ENCODE data around the gene BSND. TPM values are rescaled to one million over a fixed set of nuclear protein-coding genes. Genes with fewer than 3 reads are reported as not detected.

BSND gene
- total RNA-seq, 1 experiment from 2014 or later, result 0.17 TPM

DNA sequence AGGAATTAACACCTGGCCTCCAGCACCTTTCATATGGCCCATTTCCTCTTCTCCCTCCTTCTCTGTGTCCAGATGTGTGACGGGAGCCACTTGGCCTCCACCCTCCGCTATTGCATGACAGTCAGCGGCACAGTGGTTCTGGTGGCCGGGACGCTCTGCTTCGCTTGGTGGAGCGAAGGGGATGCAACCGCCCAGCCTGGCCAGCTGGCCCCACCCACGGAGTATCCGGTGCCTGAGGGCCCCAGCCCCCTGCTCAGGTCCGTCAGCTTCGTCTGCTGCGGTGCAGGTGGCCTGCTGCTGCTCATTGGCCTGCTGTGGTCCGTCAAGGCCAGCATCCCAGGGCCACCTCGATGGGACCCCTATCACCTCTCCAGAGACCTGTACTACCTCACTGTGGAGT lies 12.7 kb upstream of the BSND start:
- Histone ChIP-seq H2AK5ac (ENCODE audit: insufficient read length, low read length) (no peak overlapping the region), H4K20me1 (ENCODE audit: control insufficient read depth, insufficient read depth, insufficient read length) (no peaks in the 10 kb centered on the region), H2BK12ac (ENCODE audit: insufficient read length, low read depth, low read length) (no peak overlapping the region), H4K8ac (replicated peaks; ENCODE audit: insufficient read length, low read depth, low read length) (no peak overlapping the region), H3K23me2 (ENCODE audit: insufficient read length, low read depth, low read length, poor library complexity, severe bottlenecking) (peaks cover 1% of the 10 kb centered on the region), H3K23ac (ENCODE audit: insufficient read length, low read depth, low read length) (no peak overlapping the region), H3K14ac (ENCODE audit: insufficient read depth, low read length) (no peak overlapping the region), H2AFZ (ENCODE audit: low read length) (no peak overlapping the region), H3K27me3 (ENCODE audit: insufficient read depth, low read length) (no peaks in the 10 kb centered on the region; the same call in 1 of the 2 replicates), H2BK120ac (ENCODE audit: low read depth, low read length, poor library complexity, severe bottlenecking) (no peak overlapping the region), H3K79me1 (ENCODE audit: insufficient read depth, low read depth, low read length, poor library complexity, severe bottlenecking) (no peaks in the 10 kb centered on the region), H3K9me3 (ENCODE audit: control insufficient read depth, low read depth, low read length) (no peaks in the 10 kb centered on the region), H3K9ac (ENCODE audit: extremely low read depth, insufficient read length, low read length) (no peak overlapping the region), H3T11ph (ENCODE audit: low read length) (no peak overlapping the region), H2BK20ac (ENCODE audit: low read depth, low read length, poor library complexity, severe bottlenecking) (no peak overlapping the region), H2BK15ac (ENCODE audit: low read depth, low read length) (no peak overlapping the region), H3K79me2 (ENCODE audit: insufficient read depth, low read length) (no peaks in the 10 kb centered on the region), H3K4me1 (ENCODE audit: insufficient read depth, low read length) (peaks cover 6% of the 10 kb centered on the region; the same call in 1 of the 2 replicates), H4K91ac (ENCODE audit: insufficient read length, low read depth, low read length) (no peak overlapping the region), H3K4me2 (ENCODE audit: insufficient read depth, insufficient read length, low read length) (no peak overlapping the region), H3K18ac (ENCODE audit: insufficient read length, low read depth, low read length) (no peak overlapping the region), H3K56ac (ENCODE audit: insufficient read length, low read depth, low read length) (no peak overlapping the region), H2BK5ac (ENCODE audit: insufficient read length, low read length) (no peak overlapping the region), H3K4ac (ENCODE audit: low read depth, low read length) (no peak overlapping the region), H4K5ac (ENCODE audit: insufficient read length, low read depth, low read length) (no peak overlapping the region), H3K27ac (ENCODE audit: insufficient read length, low read depth, low read length) (no peak overlapping the region)
- TF ChIP-seq, protein P1, sequence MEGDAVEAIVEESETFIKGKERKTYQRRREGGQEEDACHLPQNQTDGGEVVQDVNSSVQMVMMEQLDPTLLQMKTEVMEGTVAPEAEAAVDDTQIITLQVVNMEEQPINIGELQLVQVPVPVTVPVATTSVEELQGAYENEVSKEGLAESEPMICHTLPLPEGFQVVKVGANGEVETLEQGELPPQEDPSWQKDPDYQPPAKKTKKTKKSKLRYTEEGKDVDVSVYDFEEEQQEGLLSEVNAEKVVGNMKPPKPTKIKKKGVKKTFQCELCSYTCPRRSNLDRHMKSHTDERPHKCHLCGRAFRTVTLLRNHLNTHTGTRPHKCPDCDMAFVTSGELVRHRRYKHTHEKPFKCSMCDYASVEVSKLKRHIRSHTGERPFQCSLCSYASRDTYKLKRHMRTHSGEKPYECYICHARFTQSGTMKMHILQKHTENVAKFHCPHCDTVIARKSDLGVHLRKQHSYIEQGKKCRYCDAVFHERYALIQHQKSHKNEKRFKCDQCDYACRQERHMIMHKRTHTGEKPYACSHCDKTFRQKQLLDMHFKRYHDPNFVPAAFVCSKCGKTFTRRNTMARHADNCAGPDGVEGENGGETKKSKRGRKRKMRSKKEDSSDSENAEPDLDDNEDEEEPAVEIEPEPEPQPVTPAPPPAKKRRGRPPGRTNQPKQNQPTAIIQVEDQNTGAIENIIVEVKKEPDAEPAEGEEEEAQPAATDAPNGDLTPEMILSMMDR (conservative IDR thresholded peaks at IDR 0.05), result no peak
- H3K4me3 Mint-ChIP-seq, result no peak overlapping the region
- DNase-seq, result no peak
- H3K27ac Mint-ChIP-seq, result 0 out of 7 replicates have a peak overlapping the region, but pooled peaks of 1 of the 3 experiments have one; percentile 71
- WGBS (ENCODE audit: extremely low coverage, insufficient read length, low lambda C conversion rate), result no CpG with 5 or more reads among the region's 15 CpGs
- H3K36me3 Mint-ChIP-seq (ENCODE audit: insufficient read depth in 1 of 3, low read depth in 3 of 3), result no peaks in the 10 kb centered on the region; a peak in 1 of 7 replicates
- H3K9me3 Mint-ChIP-seq, result no peaks in the 10 kb centered on the region
- H3K4me1 Mint-ChIP-seq, result peaks cover 19 to 22% of the 10 kb centered on the region in 2 experiments
- peaks cover 13% of the 10 kb centered on the region for H3K27me3 Mint-ChIP-seq (ENCODE audit: low read depth)
